Coronary artery (tissue), 2 donors: ENCODE measurements around the gene CRYBG3.

ENCODE experiments used
- DNase-seq: peaks from one replicate; pipeline ENCODE4 v3.0.0-alpha.2; 2017; ENCODE audit warnings: low spot score
- H3K27ac ChIP-seq, 2 donors: fragments of 200-600 bp; sonication (generic); one replicate each; pipeline ENCODE4 v1.5.1; 2016 to 2019
- H3K4me3 ChIP-seq: fragments of 200-600 bp; sonication (generic); 2 replicates; pipeline ENCODE4 v1.5.1; 2016; ENCODE audit warnings: mild to moderate bottlenecking, moderate library complexity
- CTCF ChIP-seq: fragments of 200-600 bp; sonication (generic); IDR thresholded peaks from one replicate; pipeline ENCODE4 v1.5.1; 2019; ENCODE audit warnings: antibody characterized with exemption

CRYBG3 gene

GRCh38 chr3:97931218-97931617 is 109.4 kb downstream of the CRYBG3 start:
- TF ChIP-seq CTCF, result no peak
- H3K4me3 ChIP-seq, result no peak overlapping the region
- H3K27ac ChIP-seq, result no peak overlapping the region
- no peak for DNase-seq

- Histone ChIP-seq H3K27ac (no peak overlapping the region), H3K4me3 (no peak overlapping the region)
- DNase-seq, result no peak
- TF ChIP-seq CTCF, result no peak
Measured at GRCh38 chr3:97932387-97932801, 110.6 kb downstream of the CRYBG3 start.

GRCh38 chr3:97934980-97935695 is 113.3 kb downstream of the CRYBG3 start:
- no peak for DNase-seq
- no peak overlapping the region for H3K4me3 ChIP-seq
- H3K27ac ChIP-seq, result no peak overlapping the region
- TF ChIP-seq CTCF, result no peak

- Histone ChIP-seq H3K4me3 (no peak overlapping the region), H3K27ac (no peak overlapping the region)
- TF ChIP-seq CTCF, result no peak
- DNase-seq, result no peak
Measured at GRCh38 chr3:97935842-97936241, 114.0 kb downstream of the CRYBG3 start.

- no peak for TF ChIP-seq CTCF
- H3K27ac ChIP-seq, result no peak overlapping the region
- DNase-seq, result no peak
- H3K4me3 ChIP-seq, result no peak overlapping the region
Measured at GRCh38 chr3:97937205-97937604, 115.4 kb downstream of the CRYBG3 start.

- Histone ChIP-seq H3K4me3 (no peak overlapping the region), H3K27ac (no peak overlapping the region)
- no peak for DNase-seq
- TF ChIP-seq CTCF, result no peak
Measured at GRCh38 chr3:97938444-97938843, 116.6 kb downstream of the CRYBG3 start.

- no peak for TF ChIP-seq CTCF
- Histone ChIP-seq H3K4me3 (no peak overlapping the region), H3K27ac (no peak overlapping the region)
- no peak for DNase-seq
Measured at GRCh38 chr3:97939401-97939800, 117.6 kb downstream of the CRYBG3 start.
